Activated CD8-positive, alpha-beta memory T cell treated with anti-CD3 and anti-CD28 coated beads, Interleukin-2, amount 50 U/mL, for 48 hours (primary cell): ENCODE results near the gene CELA1.
A peak's percentile ranks its signal among the peaks of the same experiment; 100 is the strongest.

Source experiments
- DNase-seq: peaks from one replicate; pipeline ENCODE4 v3.0.0-alpha.2; 2020

The CELA1 gene

GRCh38 chr12:51374361-51374760, 27.9 kb upstream of the CELA1 start:
- DNase-seq, result no peak

- DNase-seq, result no peak
These were observed 26.7 kb upstream of the CELA1 start for GRCh38 chr12:51373187-51373586.

- DNase-seq, result no peak
These were observed 25.5 kb upstream of the CELA1 start for GRCh38 chr12:51372021-51372420.

GRCh38 chr12:51371295-51371953, 24.9 kb upstream of the CELA1 start:
- DNase-seq, result no peak

GRCh38 chr12:51370667-51371066, 24.2 kb upstream of the CELA1 start:
- DNase-seq, result no peak

GRCh38 chr12:51369581-51369980, 23.1 kb upstream of the CELA1 start:
- no peak for DNase-seq

GRCh38 chr12:51368640-51369517, 22.4 kb upstream of the CELA1 start:
- DNase-seq, result peak; percentile 90

GRCh38 chr12:51365276-51365675, 18.8 kb upstream of the CELA1 start:
- DNase-seq, result no peak

GRCh38 chr12:51364001-51364400, 17.5 kb upstream of the CELA1 start:
- DNase-seq, result no peak

GRCh38 chr12:51362747-51363342, 16.4 kb upstream of the CELA1 start:
- no peak for DNase-seq

GRCh38 chr12:51362307-51362706, 15.8 kb upstream of the CELA1 start:
- no peak for DNase-seq

GRCh38 chr12:51361161-51362016, 14.9 kb upstream of the CELA1 start:
- DNase-seq, result no peak

GRCh38 chr12:51360315-51360714, 13.8 kb upstream of the CELA1 start:
- DNase-seq, result no peak

- DNase-seq, result no peak
These were observed 13.4 kb upstream of the CELA1 start for GRCh38 chr12:51359851-51360250.

GRCh38 chr12:51358496-51358895, 12.0 kb upstream of the CELA1 start:
- no peak for DNase-seq

GRCh38 chr12:51357374-51358047, 11.0 kb upstream of the CELA1 start:
- DNase-seq, result no peak

GRCh38 chr12:51351913-51352532, 5.5 kb upstream of the CELA1 start:
- DNase-seq, result peak; percentile 58

- no peak for DNase-seq
These were observed 2.5 kb upstream of the CELA1 start for GRCh38 chr12:51349026-51349425.

GRCh38 chr12:51348116-51348515, 1.6 kb upstream of the CELA1 start:
- no peak for DNase-seq

GRCh38 chr12:51345681-51346080, 798 bp downstream of the CELA1 start:
- no peak for DNase-seq

GRCh38 chr12:51343201-51343600, 3.3 kb downstream of the CELA1 start:
- no peak for DNase-seq

- no peak for DNase-seq
These were observed 4.1 kb downstream of the CELA1 start for GRCh38 chr12:51342416-51342815.
